Uterus (tissue), 4 donors: Measurements from ENCODE around the gene ATG16L1. TPM values are rescaled to one million over a fixed set of nuclear protein-coding genes. Genes with fewer than 3 reads are reported as not detected.
A peak's percentile ranks its signal among the peaks of the same experiment; 100 is the strongest.

Source experiments
- DNase-seq, 2 donors: peaks; one replicate each; pipeline ENCODE4 v3.0.0-alpha.2; 2019 to 2020
- H3K27ac ChIP-seq, 2 donors: fragments of 200-600 bp; sonication (generic); 1 replicate in 1 of 2; 2 replicates in 1 of 2; pipeline ENCODE4 v1.5.1; 2016 to 2018
- H3K27me3 ChIP-seq, 2 donors: fragments of 200-600 bp; sonication (generic); one replicate each; pipeline ENCODE4 v1.5.1; 2018 to 2019; ENCODE audit warnings: control low read depth in 1 of 2
- H3K36me3 ChIP-seq, 2 donors: fragments of 200-600 bp; sonication (generic); one replicate each; pipeline ENCODE4 v1.5.1; 2019; ENCODE audit warnings: control low read depth in 1 of 2
- H3K4me1 ChIP-seq, 2 donors: fragments of 200-600 bp; sonication (generic); one replicate each; pipeline ENCODE4 v1.5.1; 2018 to 2019; ENCODE audit warnings: control low read depth in 1 of 2
- H3K4me3 ChIP-seq, 2 donors: fragments of 200-600 bp; sonication (generic); 1 replicate in 1 of 2; 2 replicates in 1 of 2; pipeline ENCODE4 v1.5.1; 2018 to 2019; ENCODE audit warnings: mild to moderate bottlenecking in 1 of 2
- H3K9me3 ChIP-seq, 2 donors: fragments of 200-600 bp; sonication (generic); one replicate each; pipeline ENCODE4 v1.5.1; 2019; ENCODE audit warnings: control low read depth in 1 of 2
- POLR2A ChIP-seq, 2 donors: fragments of 450-650 bp; IDR thresholded peaks; one replicate each; pipeline ENCODE4 v1.6.1; 2016; ENCODE audit warnings: antibody characterized with exemption in 2 of 2, mild to moderate bottlenecking in 1 of 2, moderate library complexity in 1 of 2
- intact Hi-C: fragments of 100-400 bp; cut with DNase I; formaldehyde crosslinking; loops from one replicate; pipeline ENCODE4 v1.15.1; 2023; ENCODE audit warnings: low total_unique reads
- total RNA-seq, 4 donors: library from RNA; depleted of rRNA in 3 of 4; stranded (reverse); fragments of >200 nt in 3 of 4; gene quantifications; one replicate each; pipeline versions ENCODE4 v1.1.0 to v1.2.4, GENCODE V29; 2014 to 2023
- TF ChIP-seq, protein P1 (sequence below), 4 experiments: fragments of 200-600 bp in 2 of 4; fragments of 450-650 bp in 2 of 4; sonication (generic) in 2 of 4; IDR thresholded peaks; one replicate each; pipeline ENCODE4 v1.5.1; 2016 to 2019; ENCODE audit warnings: antibody characterized with exemption in 4 of 4, mild to moderate bottlenecking in 2 of 4, moderate library complexity in 1 of 4
- donor health status: DM: yes; HTN: yes; CAD: no.

ATG16L1 gene
- total RNA-seq, 4 donors from 2014 or later = 26.2 to 42.9 (median 31.9) TPM

DNA sequence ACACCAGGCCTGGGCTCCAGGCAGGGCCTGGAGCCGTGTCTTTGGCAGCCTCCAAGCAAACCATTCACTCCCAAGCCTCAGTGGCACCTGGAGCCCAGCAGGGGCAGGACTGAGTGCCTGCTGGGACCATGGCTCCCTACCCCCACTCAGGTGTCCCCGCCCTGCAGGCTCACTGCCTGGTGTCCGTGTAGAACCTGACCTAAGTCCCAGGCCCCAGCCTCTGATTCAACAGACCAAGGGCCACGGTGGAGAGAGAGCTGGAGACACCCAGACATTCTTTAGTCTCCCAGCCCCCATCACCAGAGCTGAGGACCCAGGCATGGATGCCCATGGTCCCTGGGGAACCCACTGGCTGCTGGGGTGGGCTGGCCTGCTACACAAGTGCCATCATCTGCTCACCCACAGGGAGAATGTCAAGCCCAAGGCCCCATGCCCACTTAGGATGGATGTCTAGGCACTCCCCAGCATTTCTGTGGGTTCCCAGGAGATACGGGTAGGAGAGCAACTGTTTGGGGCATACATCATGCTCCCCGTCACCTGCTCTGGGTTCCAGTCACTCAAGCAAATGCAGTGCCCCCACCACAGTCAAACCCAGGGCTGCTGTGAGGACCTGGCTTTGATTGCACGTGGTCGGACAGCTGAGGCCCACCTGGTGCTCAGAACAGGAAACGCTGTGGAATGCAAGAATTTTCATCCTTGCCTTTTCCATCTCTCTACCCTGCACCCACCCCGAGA, 42.9 kb upstream of the ATG16L1 start:
- Histone ChIP-seq H3K9me3 (no peaks in the 10 kb centered on the region), H3K4me1 (no peaks in the 10 kb centered on the region), H3K27me3 (no peaks in the 10 kb centered on the region), H3K36me3 (no peaks in the 10 kb centered on the region), H3K4me3 (no peak overlapping the region), H3K27ac (no peak overlapping the region)
- DNase-seq = no peak
- intact Hi-C loops = no loop called here
- TF ChIP-seq POLR2A (IDR thresholded peaks at IDR 0.05) = no peak

DNA sequence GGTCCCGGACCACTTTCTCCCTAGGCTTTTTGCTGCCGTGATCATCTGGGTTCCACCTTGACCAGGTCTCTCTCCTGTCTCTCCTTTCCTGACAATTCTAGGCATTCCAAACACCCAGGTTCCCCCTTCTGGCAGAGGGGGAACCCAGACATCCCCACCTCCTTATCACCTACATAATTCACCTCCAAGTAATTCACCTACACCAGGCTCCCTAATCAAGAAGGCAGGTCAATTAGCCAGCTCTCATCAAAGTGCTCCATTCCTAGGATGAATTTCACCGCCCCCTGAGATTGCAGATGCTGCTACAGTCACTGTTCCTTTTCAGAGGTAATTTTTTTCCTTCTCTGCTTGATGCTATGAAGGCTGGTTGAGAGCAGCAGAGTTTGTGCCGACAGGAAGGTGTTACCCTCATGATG, 42.3 kb upstream of the ATG16L1 start:
- TF ChIP-seq, protein P1, sequence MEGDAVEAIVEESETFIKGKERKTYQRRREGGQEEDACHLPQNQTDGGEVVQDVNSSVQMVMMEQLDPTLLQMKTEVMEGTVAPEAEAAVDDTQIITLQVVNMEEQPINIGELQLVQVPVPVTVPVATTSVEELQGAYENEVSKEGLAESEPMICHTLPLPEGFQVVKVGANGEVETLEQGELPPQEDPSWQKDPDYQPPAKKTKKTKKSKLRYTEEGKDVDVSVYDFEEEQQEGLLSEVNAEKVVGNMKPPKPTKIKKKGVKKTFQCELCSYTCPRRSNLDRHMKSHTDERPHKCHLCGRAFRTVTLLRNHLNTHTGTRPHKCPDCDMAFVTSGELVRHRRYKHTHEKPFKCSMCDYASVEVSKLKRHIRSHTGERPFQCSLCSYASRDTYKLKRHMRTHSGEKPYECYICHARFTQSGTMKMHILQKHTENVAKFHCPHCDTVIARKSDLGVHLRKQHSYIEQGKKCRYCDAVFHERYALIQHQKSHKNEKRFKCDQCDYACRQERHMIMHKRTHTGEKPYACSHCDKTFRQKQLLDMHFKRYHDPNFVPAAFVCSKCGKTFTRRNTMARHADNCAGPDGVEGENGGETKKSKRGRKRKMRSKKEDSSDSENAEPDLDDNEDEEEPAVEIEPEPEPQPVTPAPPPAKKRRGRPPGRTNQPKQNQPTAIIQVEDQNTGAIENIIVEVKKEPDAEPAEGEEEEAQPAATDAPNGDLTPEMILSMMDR (IDR thresholded peaks at IDR 0.05) = no peak
- TF ChIP-seq POLR2A (IDR thresholded peaks at IDR 0.05) = no peak
- H3K36me3 ChIP-seq = no peaks in the 10 kb centered on the region
- H3K27me3 ChIP-seq = no peaks in the 10 kb centered on the region
- no peaks in the 10 kb centered on the region for H3K4me1 ChIP-seq
- no peak for DNase-seq
- no peaks in the 10 kb centered on the region for H3K9me3 ChIP-seq
- H3K4me3 ChIP-seq = no peak overlapping the region
- no peak overlapping the region for H3K27ac ChIP-seq
- intact Hi-C loops = no loop called here

DNA sequence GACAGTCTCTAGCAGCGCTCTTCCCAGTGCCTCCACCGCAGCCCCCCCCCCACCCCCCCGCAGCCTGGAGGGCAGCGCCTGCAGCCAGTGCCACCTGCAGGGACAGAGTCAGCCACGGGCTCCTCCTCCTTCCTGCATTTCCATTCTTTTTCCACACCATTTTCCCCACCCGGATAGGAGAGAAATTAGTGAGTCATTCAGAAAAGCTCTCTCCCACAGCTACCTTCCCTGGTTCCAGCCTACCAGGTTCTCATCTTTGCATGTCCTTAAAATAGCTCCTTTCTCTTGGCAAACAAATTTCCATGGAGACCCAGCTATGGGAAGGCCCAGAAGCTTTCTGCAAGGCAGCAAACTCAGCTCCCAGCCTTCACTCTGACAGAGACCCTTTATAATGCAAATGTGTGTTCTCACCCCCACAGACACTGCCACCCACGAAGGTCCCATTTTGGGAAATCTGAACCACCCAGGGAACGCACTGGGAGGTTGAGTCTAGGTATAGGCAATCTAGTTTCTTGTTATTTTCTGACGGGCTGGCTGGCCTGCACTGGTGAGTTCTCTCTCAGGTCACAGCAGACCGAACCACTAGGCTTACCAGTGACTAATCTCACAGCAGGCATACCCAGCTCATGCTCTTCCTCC, 41.8 kb upstream of the ATG16L1 start:
- TF ChIP-seq, protein P1 (IDR thresholded peaks at IDR 0.05) = no peak
- DNase-seq = no peak
- no peak overlapping the region for H3K27ac ChIP-seq
- H3K36me3 ChIP-seq = no peaks in the 10 kb centered on the region
- H3K4me3 ChIP-seq = no peak overlapping the region
- intact Hi-C loops = no loop called here
- no peaks in the 10 kb centered on the region for H3K27me3 ChIP-seq
- no peaks in the 10 kb centered on the region for H3K9me3 ChIP-seq
- H3K4me1 ChIP-seq = no peaks in the 10 kb centered on the region

DNA sequence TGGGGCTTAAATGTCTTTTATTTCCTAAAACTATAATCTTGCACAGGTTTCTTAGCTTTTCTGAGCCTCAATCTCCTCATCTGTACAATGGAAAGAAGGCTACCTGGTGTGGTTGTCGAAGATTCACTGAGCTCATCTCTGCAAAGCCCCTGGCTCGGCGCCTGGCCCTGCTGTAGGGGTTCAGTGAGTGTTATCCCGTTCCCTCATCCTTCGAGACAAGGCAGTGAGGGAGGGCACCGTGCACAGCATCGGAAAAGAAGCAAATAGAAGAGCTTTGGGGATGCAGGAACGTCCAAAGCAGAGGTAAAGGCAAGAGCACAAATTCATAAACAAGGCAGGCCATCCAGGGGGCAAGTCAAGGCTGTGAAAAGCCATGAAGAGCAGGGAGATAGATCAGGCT, 41.2 kb upstream of the ATG16L1 start:
- no peak for DNase-seq
- TF ChIP-seq POLR2A (IDR thresholded peaks at IDR 0.05) = no peak
- no peak overlapping the region for H3K4me3 ChIP-seq
- no peaks in the 10 kb centered on the region for H3K27me3 ChIP-seq
- no peak overlapping the region for H3K27ac ChIP-seq
- H3K4me1 ChIP-seq = no peaks in the 10 kb centered on the region
- no peaks in the 10 kb centered on the region for H3K36me3 ChIP-seq
- H3K9me3 ChIP-seq = no peaks in the 10 kb centered on the region
- intact Hi-C loops = no loop called here

DNA sequence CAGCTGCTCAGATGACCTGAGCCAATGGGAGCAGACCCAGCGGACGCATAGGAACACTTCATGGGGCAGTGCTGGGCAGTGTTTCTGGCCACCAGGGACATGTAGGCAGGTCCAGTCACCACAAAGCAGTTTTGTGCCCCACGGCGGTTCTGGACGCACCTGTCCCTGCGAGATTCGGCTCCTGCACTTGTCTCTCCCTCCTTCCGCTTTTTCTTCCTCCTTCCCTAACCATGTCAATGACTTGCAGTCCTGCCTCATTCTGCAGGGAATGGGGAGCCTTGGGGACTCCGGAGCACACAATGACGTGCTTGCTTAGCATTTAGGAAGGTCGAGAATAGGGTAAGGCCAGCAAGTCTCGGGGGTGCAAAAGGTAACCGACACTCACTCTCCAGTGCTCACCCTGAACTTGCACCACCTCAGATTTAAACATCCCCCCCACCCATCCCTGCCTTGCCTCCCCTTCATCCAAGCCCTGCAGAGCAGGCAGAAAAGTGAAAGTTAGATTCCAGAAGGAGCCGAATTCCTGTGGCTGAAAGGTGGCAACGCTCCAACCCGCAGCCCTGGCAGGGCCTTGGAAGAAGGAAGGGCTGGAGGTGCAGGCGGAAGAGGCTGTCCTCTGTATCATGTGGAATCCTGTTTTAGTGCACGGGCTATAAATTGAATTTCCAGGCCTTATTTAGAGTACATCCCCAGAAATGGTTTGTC, 40.5 kb upstream of the ATG16L1 start:
- peak; percentile 52 to 75 for DNase-seq
- Histone ChIP-seq H3K36me3 (no peaks in the 10 kb centered on the region), H3K27me3 (no peaks in the 10 kb centered on the region), H3K27ac (peak overlapping the region in 1 of 2 donors; percentile 8), H3K4me1 (no peaks in the 10 kb centered on the region), H3K9me3 (no peaks in the 10 kb centered on the region), H3K4me3 (peak overlapping the region in 1 of 2 donors; percentile 14)
- intact Hi-C loops = no loop called here
- TF ChIP-seq POLR2A (IDR thresholded peaks at IDR 0.05) = no peak
- TF ChIP-seq, protein P1 (IDR thresholded peaks at IDR 0.05) = no peak

DNA sequence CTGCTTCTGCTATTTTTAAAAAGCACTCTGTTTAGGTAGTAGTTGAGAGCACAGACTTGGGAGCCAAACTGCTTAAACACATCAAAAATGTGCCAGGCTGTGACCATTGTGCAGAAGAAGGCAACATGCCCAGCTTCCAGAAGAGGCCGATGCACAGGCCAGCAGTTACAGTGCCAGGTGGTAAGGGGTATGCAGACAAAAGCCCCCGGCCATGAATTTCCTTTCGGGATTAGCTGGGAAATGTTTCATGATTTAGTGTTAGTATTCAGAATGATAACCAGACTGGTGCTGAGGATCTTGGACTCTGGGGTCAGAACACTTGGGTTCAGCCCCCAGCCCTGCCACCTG, 40.0 kb upstream of the ATG16L1 start:
- DNase-seq = no peak
- Histone ChIP-seq H3K27ac (peak overlapping the region in 1 of 2 donors; percentile 8), H3K9me3 (no peaks in the 10 kb centered on the region), H3K27me3 (no peaks in the 10 kb centered on the region), H3K4me3 (peak overlapping the region in 1 of 2 donors; percentile 14), H3K4me1 (no peaks in the 10 kb centered on the region), H3K36me3 (no peaks in the 10 kb centered on the region)
- intact Hi-C loops = no loop called here
- TF ChIP-seq, protein P1 (IDR thresholded peaks at IDR 0.05) = no peak
- no peak for TF ChIP-seq POLR2A (IDR thresholded peaks at IDR 0.05)
